PC-9 (cell line): Measurements from ENCODE around the gene MAS1L. TPM values are rescaled to one million over a fixed set of nuclear protein-coding genes. Genes with fewer than 3 reads are reported as not detected.

ENCODE experiments used
- BruUV-seq: library from RNA; stranded (reverse); fragments of 400-500 nt; replicated peaks from 2 replicates; lab custom pipeline; 2021; lab: Mats Ljungman, UMichigan
- CTCF ChIA-PET: fragments of 300-600 bp; sonication (Branson Sonifier 250); formaldehyde crosslinking; loops from one replicate; lab custom pipeline; 2022; ENCODE audit warnings: antibody characterized with exemption; lab: Charles Lee
- POLR2A ChIA-PET: fragments of 300-600 bp; sonication (Branson Sonifier 250); formaldehyde crosslinking; loops from one replicate; lab custom pipeline; 2022; ENCODE audit warnings: antibody characterized with exemption; ENCODE audit not compliant: unreplicated experiment; lab: Charles Lee
- DNase-seq, 2 experiments: peaks; one replicate each; pipeline versions ENCODE4 v3.0.0 to v3.0.0-alpha.2; 2015 to 2022; ENCODE audit warnings: mixed read lengths in 1 of 2
- H2AFZ ChIP-seq: fragments of 200-600 bp; sonication (generic); 2 replicates; pipeline ENCODE4 v1.8.1; 2017; ENCODE audit warnings: antibody characterized with exemption
- H3F3A ChIP-seq: fragments of 200-600 bp; sonication (generic); 2 replicates; pipeline ENCODE4 v1.8.1; 2017; ENCODE audit warnings: antibody characterized with exemption, mild to moderate bottlenecking, low read depth; ENCODE audit not compliant: insufficient read depth
- H3K27ac ChIP-seq: fragments of 200-600 bp; sonication (generic); 2 replicates; pipeline ENCODE4 v1.6.1; 2016; ENCODE audit warnings: mixed run types
- H3K27me3 ChIP-seq: fragments of 200-600 bp; sonication (generic); 2 replicates; pipeline ENCODE4 v1.6.1; 2016; ENCODE audit warnings: low read depth, mixed run types; ENCODE audit not compliant: insufficient read depth
- H3K36me3 ChIP-seq: fragments of 200-600 bp; sonication (generic); 2 replicates; pipeline ENCODE4 v1.6.1; 2016; ENCODE audit warnings: low read depth, mixed run types
- H3K4me1 ChIP-seq: fragments of 200-600 bp; sonication (generic); replicated peaks from 2 replicates; pipeline ENCODE4 v1.6.1; 2016; ENCODE audit warnings: mixed run types; ENCODE audit not compliant: insufficient read depth
- H3K4me2 ChIP-seq: fragments of 200-600 bp; sonication (generic); 2 replicates; pipeline ENCODE4 v1.6.1; 2017; ENCODE audit warnings: mixed run types
- H3K4me3 ChIP-seq: fragments of 200-600 bp; sonication (generic); 2 replicates; pipeline ENCODE4 v1.6.1; 2016; ENCODE audit warnings: mixed run types
- H3K79me2 ChIP-seq: fragments of 200-600 bp; sonication (generic); 2 replicates; pipeline ENCODE4 v1.6.1; 2017; ENCODE audit warnings: low read depth, mixed run types
- H3K9me2 ChIP-seq: fragments of 200-600 bp; sonication (generic); 2 replicates; pipeline ENCODE4 v1.8.1; 2017; ENCODE audit warnings: mild to moderate bottlenecking; ENCODE audit not compliant: insufficient read depth
- H3K9me3 ChIP-seq: fragments of 200-600 bp; sonication (generic); 2 replicates; pipeline ENCODE4 v1.8.1; 2016; ENCODE audit warnings: low read depth; ENCODE audit not compliant: insufficient read depth
- H4K20me1 ChIP-seq: fragments of 200-600 bp; sonication (generic); 2 replicates; pipeline ENCODE4 v1.8.1; 2017; ENCODE audit not compliant: insufficient read depth
- EZH2 ChIP-seq: fragments of 200-600 bp; sonication (generic); IDR thresholded peaks from 2 replicates; pipeline ENCODE4 v1.8.0; 2017; ENCODE audit warnings: antibody characterized with exemption, low read depth
- intact Hi-C: fragments of 100-400 bp; cut with micrococcal nuclease; formaldehyde crosslinking; loops from one replicate; pipeline ENCODE4 v1.10.0; 2022; ENCODE audit not compliant: unreplicated experiment
- total RNA-seq: library from RNA; stranded (reverse); gene quantifications from 2 replicates; pipeline ENCODE4 v1.2.3, GENCODE V29; 2021
- TF ChIP-seq, protein P1 (sequence below): fragments of 200-600 bp; sonication (generic); conservative IDR thresholded peaks from 2 replicates; pipeline ENCODE4 v1.6.1; 2017; ENCODE audit warnings: mixed run types, antibody characterized with exemption, mild to moderate bottlenecking, moderate library complexity

MAS1L gene
- total RNA-seq, 1 experiment from 2014 or later = not detected

DNA sequence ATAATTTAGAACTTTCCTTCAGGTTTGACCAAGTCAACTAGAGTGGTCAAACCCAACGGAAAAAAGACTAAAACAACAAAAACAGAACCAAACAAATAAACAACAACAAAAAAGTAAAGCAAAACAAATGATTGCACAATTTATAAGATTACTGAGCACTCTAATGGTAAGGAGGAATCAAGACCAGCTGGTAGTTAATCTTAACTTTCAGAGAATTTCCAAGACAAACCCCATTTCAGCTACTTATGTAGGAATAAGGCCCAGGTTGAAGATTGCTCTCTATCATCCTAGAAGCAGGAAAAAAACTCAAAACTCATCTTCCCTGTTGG, 37.5 kb upstream of the MAS1L start:
- Histone ChIP-seq H3K4me3 (no peak overlapping the region), H3K4me2 (no peak overlapping the region), H3K27me3 (no peaks in the 10 kb centered on the region), H4K20me1 (no peaks in the 10 kb centered on the region), H3K4me1 (no peaks in the 10 kb centered on the region), H3K9me2 (no peaks in the 10 kb centered on the region), H2AFZ (no peak overlapping the region), H3K36me3 (no peaks in the 10 kb centered on the region), H3K9me3 (no peaks in the 10 kb centered on the region), H3K27ac (no peak overlapping the region), H3K79me2 (no peaks in the 10 kb centered on the region), H3F3A (no peaks in the 10 kb centered on the region)
- DNase-seq = no peak
- TF ChIP-seq, protein P1, sequence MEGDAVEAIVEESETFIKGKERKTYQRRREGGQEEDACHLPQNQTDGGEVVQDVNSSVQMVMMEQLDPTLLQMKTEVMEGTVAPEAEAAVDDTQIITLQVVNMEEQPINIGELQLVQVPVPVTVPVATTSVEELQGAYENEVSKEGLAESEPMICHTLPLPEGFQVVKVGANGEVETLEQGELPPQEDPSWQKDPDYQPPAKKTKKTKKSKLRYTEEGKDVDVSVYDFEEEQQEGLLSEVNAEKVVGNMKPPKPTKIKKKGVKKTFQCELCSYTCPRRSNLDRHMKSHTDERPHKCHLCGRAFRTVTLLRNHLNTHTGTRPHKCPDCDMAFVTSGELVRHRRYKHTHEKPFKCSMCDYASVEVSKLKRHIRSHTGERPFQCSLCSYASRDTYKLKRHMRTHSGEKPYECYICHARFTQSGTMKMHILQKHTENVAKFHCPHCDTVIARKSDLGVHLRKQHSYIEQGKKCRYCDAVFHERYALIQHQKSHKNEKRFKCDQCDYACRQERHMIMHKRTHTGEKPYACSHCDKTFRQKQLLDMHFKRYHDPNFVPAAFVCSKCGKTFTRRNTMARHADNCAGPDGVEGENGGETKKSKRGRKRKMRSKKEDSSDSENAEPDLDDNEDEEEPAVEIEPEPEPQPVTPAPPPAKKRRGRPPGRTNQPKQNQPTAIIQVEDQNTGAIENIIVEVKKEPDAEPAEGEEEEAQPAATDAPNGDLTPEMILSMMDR = no peak
- TF ChIP-seq EZH2 = no peak
- intact Hi-C loops = no loop called here
- BruUV-seq = no TSS peak
- POLR2A ChIA-PET = no interaction called here
- CTCF ChIA-PET = no interaction called here

DNA sequence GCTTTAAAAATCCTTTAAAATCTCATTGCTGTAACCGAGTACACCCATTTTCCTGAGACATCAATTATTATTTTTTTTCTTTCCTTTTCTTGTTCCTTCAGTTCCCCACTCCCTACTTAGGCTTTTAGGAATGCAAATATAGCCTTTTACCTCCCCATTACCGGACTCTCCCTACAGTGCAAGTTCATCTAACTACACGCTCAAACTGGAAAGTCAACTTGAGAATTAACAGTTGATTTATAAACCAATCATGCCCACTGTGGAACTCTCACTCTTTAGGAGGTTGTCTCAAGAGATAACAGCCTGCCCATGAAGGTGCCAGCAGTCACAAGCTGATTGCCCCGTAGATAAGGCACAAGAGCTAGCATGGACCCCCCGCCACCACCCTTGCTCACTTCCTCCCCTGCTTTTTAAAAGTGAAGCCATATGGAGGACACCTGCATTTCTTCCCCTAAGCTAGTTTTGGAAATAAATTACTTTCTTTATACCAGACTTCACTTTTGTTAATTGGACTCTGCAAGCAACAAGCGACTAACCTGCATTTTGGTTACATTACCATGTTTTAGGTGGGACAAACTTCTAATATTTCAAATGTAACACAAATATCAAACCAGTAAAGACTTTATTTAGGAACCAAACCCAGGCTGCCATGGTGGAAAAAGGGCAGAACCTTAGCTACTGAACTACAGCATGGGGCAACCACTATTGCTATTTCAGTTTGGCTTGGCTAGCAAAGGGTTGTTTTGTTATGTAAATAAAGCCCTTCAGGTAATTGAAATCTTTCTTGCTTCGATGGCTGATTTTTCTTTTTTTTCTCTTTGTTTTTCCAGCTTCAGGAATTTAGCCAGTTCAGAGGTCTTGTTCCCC, 36.9 kb upstream of the MAS1L start:
- H3F3A ChIP-seq = no peaks in the 10 kb centered on the region
- no peak for TF ChIP-seq EZH2
- TF ChIP-seq, protein P1 = no peak
- no peaks in the 10 kb centered on the region for H3K36me3 ChIP-seq
- no peaks in the 10 kb centered on the region for H3K4me1 ChIP-seq
- no peak for DNase-seq
- no peak overlapping the region for H3K4me2 ChIP-seq
- no peaks in the 10 kb centered on the region for H3K9me3 ChIP-seq
- POLR2A ChIA-PET = no interaction called here
- no peak overlapping the region for H3K27ac ChIP-seq
- H2AFZ ChIP-seq = no peak overlapping the region
- no peaks in the 10 kb centered on the region for H4K20me1 ChIP-seq
- BruUV-seq = no TSS peak
- H3K9me2 ChIP-seq = no peaks in the 10 kb centered on the region
- CTCF ChIA-PET = interaction anchor here (0.5 kb wide), 1 partner anchor 600 kb away, joined by 7 read pairs; no protein-coding TSS in a partner anchor
- H3K27me3 ChIP-seq = no peaks in the 10 kb centered on the region
- no peaks in the 10 kb centered on the region for H3K79me2 ChIP-seq
- intact Hi-C loops = no loop called here
- H3K4me3 ChIP-seq = no peak overlapping the region

DNA sequence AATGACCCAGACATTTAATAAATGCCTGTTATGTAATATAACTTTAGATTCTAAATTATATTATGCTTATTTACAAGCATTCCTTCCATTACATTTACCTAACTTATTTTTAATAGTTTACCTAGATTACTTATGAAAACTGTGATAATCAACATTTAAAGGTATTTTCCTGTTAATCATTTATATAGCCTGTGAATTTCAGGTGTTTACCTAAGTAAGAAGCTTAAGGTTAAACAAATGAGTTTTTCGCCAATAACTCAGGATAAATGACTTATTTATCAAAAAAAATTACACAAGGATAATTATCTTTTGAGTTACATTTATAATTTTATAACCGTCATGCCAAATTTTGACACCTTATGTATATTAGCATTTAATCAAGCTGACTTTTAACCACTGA, 36.3 kb upstream of the MAS1L start:
- H3K36me3 ChIP-seq = no peaks in the 10 kb centered on the region
- no peaks in the 10 kb centered on the region for H3K79me2 ChIP-seq
- BruUV-seq = no TSS peak
- no peak overlapping the region for H3K27ac ChIP-seq
- no peak overlapping the region for H3K4me2 ChIP-seq
- no peaks in the 10 kb centered on the region for H3K4me1 ChIP-seq
- no peak overlapping the region for H2AFZ ChIP-seq
- no peak overlapping the region for H3K4me3 ChIP-seq
- no peaks in the 10 kb centered on the region for H4K20me1 ChIP-seq
- CTCF ChIA-PET = interaction anchor here (0.5 kb wide), 1 partner anchor 599 kb away, joined by 7 read pairs; no protein-coding TSS in a partner anchor
- TF ChIP-seq, protein P1 = no peak
- no peak for TF ChIP-seq EZH2
- no peaks in the 10 kb centered on the region for H3K27me3 ChIP-seq
- DNase-seq = no peak
- H3F3A ChIP-seq = no peaks in the 10 kb centered on the region
- no peaks in the 10 kb centered on the region for H3K9me2 ChIP-seq
- intact Hi-C loops = no loop called here
- H3K9me3 ChIP-seq = no peaks in the 10 kb centered on the region
- POLR2A ChIA-PET = no interaction called here
